Esophagus squamous epithelium (tissue), 4 donors: ENCODE data around the gene VEGFB.

Experiments used
- POLR2A ChIP-seq, 4 donors: fragments of 450-650 bp; IDR thresholded peaks; one replicate each; pipeline ENCODE4 v1.6.1; 2017; ENCODE audit warnings: antibody characterized with exemption in 4 of 4, mild to moderate bottlenecking in 4 of 4, moderate library complexity in 3 of 4
- TF ChIP-seq, protein P1 (sequence below), 6 experiments: fragments of 450-650 bp in 4 of 6; fragments of 200-600 bp in 2 of 6; sonication (generic) in 2 of 6; IDR thresholded peaks; one replicate each; pipeline ENCODE4 v1.5.1; 2016 to 2019; ENCODE audit warnings: antibody characterized with exemption in 6 of 6, mild to moderate bottlenecking in 4 of 6, moderate library complexity in 4 of 6

- TF ChIP-seq, protein P1, sequence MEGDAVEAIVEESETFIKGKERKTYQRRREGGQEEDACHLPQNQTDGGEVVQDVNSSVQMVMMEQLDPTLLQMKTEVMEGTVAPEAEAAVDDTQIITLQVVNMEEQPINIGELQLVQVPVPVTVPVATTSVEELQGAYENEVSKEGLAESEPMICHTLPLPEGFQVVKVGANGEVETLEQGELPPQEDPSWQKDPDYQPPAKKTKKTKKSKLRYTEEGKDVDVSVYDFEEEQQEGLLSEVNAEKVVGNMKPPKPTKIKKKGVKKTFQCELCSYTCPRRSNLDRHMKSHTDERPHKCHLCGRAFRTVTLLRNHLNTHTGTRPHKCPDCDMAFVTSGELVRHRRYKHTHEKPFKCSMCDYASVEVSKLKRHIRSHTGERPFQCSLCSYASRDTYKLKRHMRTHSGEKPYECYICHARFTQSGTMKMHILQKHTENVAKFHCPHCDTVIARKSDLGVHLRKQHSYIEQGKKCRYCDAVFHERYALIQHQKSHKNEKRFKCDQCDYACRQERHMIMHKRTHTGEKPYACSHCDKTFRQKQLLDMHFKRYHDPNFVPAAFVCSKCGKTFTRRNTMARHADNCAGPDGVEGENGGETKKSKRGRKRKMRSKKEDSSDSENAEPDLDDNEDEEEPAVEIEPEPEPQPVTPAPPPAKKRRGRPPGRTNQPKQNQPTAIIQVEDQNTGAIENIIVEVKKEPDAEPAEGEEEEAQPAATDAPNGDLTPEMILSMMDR (IDR thresholded peaks at IDR 0.05) = no peak
- no peak for TF ChIP-seq POLR2A (IDR thresholded peaks at IDR 0.05)
Measured at GRCh38 chr11:64244107-64244506, 9.7 kb downstream of the VEGFB start.
